HG02759 (cell line): ENCODE results near the gene GALNTL6.
"Not testable (repeated sequence)": the region's sequence is repeated elsewhere in the genome, so short reads cannot be mapped to it uniquely, and the experiment has no call there.

Experiments used
- ATAC-seq: cut with Tn5 transposase; IDR thresholded peaks from one replicate; pipeline ENCODE4 v1.9.1; 2021; ENCODE audit warnings: mild to moderate bottlenecking, moderate library complexity; ENCODE audit not compliant: unreplicated experiment

GALNTL6 gene

GRCh38 chr4:172957216-172957615 lies 1144.0 kb downstream of the GALNTL6 start:
- no peak for ATAC-seq

- no peak for ATAC-seq
Observed at GRCh38 chr4:172962564-172963353, 1149.6 kb downstream of the GALNTL6 start.

GRCh38 chr4:172963498-172964294 lies 1150.5 kb downstream of the GALNTL6 start:
- no peak for ATAC-seq

GRCh38 chr4:172970189-172970588 lies 1157.0 kb downstream of the GALNTL6 start:
- not testable (repeated sequence) for ATAC-seq

GRCh38 chr4:172974586-172974985 lies 1161.4 kb downstream of the GALNTL6 start:
- no peak for ATAC-seq

GRCh38 chr4:172975651-172976229 lies 1162.5 kb downstream of the GALNTL6 start:
- ATAC-seq = no peak

GRCh38 chr4:172977491-172978041 lies 1164.4 kb downstream of the GALNTL6 start:
- ATAC-seq = not testable (repeated sequence)

GRCh38 chr4:172978848-172979247 lies 1165.6 kb downstream of the GALNTL6 start:
- no peak for ATAC-seq

GRCh38 chr4:172979332-172979731 lies 1166.1 kb downstream of the GALNTL6 start:
- ATAC-seq = no peak

GRCh38 chr4:172980219-172980618 lies 1167.0 kb downstream of the GALNTL6 start:
- no peak for ATAC-seq

- peak; percentile 50 for ATAC-seq
Observed at GRCh38 chr4:172982151-172982590, 1169.0 kb downstream of the GALNTL6 start.

GRCh38 chr4:172983014-172983413 lies 1169.8 kb downstream of the GALNTL6 start:
- no peak for ATAC-seq

- ATAC-seq = no peak
Observed at GRCh38 chr4:172983631-172984030, 1170.4 kb downstream of the GALNTL6 start.

- ATAC-seq = no peak
Observed at GRCh38 chr4:172985552-172985951, 1172.3 kb downstream of the GALNTL6 start.

- peak; percentile 64 for ATAC-seq
Observed at GRCh38 chr4:172986114-172986513, 1172.9 kb downstream of the GALNTL6 start.

GRCh38 chr4:172989984-172990820 lies 1177.0 kb downstream of the GALNTL6 start:
- ATAC-seq = no peak

GRCh38 chr4:172992648-172993378 lies 1179.6 kb downstream of the GALNTL6 start:
- no peak for ATAC-seq

GRCh38 chr4:172995161-172995560 lies 1182.0 kb downstream of the GALNTL6 start:
- no peak for ATAC-seq

- ATAC-seq = no peak
Observed at GRCh38 chr4:172995704-172996103, 1182.5 kb downstream of the GALNTL6 start.
